ENCODE results near the gene CFAP20DC.
"Not testable (repeated sequence)": the region's sequence is repeated elsewhere in the genome, so short reads cannot be mapped to it uniquely, and the experiment has no call there.

The CFAP20DC gene

DNA sequence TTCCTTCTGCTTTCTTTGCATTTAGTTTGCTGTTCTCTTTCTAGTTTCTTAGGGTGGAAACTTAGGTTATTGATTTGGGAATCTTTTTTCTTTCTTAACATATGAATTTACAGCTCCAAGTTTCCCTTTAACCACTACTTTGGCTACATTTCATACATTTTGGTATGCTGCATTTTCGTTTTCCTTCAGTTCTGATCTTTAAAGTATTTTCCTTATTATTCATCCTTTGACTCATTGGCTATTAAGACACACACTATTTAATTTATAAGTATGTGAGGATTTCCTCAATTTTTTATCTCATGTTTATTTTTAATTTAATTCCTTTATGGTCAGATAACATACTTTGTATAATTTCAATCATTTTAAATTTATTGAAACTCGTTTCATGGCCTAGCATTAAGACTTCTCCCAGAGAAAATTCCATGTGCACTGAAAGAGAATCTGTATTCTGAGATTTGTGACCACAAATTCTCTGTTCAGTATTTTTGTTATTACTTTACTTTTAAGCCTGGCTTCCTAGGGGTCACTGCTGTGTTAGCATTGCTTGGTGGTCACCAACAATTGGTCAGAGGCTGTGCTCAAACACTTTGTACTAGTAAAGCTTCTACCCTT lies 87.7 kb downstream of the CFAP20DC start:
- no peak for DNase-seq

DNA sequence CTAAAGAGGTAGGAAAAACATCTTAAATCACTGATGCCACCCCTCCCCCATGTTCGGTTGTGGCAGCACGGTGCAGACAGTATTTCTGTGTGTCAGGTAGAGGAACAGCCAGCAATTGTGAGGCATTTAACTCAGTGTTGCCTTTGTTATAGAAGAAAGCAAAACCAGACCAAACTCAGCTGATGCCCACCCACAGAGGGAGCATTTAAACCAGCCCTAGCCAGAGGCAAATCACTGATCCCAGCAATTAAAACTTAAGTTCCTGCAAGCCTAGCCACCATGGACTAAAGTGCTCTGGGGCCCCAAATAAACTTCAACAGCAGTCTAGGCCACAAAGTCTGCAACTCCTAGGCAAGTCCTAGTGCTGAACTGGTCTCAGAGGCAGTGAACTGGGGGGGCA lies 94.5 kb downstream of the CFAP20DC start:
- no peak for DNase-seq

DNA sequence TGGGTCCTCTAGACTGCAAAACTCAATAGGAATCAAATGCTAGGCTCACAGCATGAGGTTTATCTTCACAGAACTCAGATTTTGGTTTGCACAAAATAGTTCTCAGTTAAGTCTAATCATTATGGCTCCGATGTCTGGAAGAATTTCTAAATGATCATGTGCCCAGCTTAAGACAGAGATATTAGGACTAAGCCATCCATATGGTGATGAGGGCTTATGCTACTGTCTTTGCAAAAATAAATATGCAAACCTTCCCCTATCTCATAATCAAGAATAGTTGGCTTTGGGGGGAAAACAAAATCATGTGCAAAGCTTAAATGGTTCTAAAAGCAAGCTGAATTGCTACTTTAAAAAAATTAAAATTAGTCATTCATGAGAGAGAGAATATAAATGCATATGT lies 96.5 kb downstream of the CFAP20DC start:
- no peak for DNase-seq

DNA sequence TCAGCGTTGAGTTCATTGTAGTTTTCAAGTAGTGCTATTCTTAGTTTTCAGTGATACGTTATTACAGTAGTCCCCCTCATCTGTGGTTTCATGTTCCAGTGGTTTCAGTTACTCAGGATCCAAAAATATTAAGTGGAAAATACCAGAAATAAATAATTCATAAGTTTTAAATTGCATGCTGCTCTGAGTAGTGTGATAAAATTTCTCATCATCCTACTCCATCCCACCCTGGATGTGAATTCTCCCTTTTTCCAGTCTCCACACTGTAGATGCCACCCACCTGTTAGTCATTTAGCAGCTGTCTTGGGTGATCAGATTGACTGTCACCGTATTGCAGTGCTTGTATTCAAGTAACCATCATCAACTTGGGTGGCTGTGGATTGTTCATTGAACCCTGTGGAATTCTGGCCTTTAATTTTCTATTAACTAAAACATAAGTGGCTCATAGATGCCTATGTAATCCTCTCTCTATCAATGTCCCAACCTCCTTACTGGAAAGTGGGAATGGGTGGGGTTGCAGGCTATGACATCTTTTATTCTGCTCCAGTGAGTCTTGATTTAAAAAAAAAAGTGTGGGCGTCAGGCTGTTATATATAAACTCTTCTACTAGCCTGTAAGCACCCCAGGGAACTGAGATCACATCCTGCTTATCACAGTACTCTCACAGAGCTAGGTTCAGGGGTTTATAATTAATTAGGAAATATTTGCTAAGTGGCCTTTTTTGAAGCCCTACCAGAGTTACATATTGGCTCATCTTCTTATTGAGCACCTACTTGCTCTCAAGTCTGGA lies 97.5 kb downstream of the CFAP20DC start:
- DNase-seq = no peak

DNA sequence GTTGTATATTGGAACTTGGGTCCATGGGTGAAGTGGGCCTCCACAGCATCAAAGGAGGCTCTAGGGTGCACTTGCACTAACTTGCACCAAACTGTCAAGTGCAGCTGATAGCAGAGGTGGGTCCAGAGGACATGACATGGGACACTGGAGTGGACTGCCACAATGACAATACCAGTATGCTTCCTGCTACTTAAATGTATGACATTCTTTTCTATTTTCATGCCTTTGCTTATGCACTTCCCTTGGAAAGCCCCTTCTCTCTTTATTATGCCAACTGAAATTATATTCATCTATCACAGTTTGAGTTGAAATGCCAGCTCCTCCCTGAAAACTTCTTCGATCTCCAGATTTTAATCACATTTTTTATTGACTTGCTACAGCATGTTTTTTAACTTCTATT lies 101.8 kb downstream of the CFAP20DC start:
- DNase-seq = no peak

DNA sequence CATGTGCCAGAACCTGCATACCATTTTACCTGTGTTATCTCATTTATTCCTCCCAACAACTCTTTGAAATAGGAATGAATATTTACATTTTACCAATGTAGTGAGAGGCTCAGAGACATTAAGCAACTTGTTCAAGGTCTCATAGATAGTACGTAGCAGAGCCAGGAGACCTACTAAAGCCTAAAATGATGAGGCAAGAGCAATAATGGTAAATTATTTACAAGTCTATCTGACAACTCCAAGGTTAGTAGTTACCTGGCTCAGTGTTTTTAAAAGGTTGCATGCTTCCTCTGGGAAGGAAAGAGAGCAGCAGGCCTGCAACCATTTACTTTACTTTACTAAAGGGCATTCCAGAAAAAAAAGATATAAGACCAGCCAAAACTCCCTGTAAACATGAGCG lies 103.0 kb downstream of the CFAP20DC start:
- DNase-seq = no peak

DNA sequence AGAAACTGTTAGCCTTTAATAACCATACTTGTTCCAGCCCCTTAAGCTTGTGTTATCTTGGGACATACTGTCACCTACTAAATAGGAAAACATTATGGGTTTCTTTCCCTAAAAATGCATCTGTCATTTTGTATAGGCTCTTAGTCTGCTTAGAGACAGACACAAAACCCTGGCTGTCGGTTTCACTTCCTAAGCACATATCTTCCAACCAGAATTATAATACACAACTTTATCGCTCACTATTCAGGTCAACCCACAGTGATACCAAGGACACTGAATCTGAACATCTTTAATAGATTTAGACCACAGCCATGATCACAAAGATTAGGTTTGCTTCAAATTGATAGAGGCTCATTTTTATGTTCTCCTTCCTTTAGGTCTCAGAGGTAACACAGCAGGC lies 111.8 kb downstream of the CFAP20DC start:
- DNase-seq = no peak

DNA sequence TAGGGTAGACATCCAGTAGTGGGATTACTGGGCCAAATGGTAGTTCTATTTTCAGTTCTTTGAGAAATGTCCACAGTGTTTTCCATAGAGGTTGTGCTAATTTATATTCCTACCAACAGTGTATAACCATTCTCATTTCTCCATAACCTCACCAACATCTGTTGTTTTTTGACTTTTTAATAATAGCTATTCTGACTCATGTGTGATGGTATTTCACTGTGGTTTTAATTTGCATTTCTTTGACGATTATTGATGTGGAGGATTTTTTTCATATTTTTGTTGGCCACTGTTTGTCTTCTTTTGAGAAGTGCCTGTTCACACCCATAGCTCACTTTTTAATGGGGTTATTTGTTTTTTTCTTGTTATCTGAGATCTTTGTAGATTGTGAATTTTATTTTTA lies 125.2 kb downstream of the CFAP20DC start:
- no peak for DNase-seq

DNA sequence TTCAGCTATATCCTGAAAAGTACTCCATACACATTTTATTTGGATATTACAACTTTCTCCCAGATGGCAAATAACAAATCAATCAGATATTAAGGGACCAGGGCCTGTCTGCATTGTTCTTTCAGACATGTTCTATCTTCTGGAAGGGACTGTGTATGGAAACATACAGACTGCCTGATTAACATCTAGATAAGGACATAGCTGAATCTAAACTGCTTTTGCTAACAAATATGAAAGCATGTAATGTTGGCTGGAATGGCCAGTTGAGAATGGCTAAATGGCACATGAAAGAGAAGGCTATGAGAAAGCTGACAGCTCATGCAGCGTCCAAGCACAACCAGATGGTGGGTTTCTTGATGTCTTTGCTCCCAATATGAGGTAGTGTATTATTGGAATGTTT lies 149.4 kb downstream of the CFAP20DC start:
- DNase-seq = no peak

DNA sequence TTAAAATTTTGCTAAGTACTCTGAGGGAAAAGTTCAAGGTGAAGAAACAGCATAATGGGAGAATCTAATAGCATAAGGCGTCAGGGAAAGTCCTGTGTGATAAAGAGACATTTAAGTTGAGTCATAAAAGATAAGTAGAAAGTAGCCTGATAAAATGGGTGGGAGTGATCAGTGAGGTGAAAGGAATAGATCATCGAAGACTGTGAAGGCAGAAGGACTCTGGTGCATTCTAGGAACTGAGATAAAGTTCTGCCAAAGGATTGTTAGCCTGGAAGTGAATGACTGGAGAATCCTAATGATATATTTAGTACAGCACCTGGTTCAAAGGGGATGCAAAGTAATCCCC lies 149.9 kb downstream of the CFAP20DC start:
- DNase-seq = no peak

DNA sequence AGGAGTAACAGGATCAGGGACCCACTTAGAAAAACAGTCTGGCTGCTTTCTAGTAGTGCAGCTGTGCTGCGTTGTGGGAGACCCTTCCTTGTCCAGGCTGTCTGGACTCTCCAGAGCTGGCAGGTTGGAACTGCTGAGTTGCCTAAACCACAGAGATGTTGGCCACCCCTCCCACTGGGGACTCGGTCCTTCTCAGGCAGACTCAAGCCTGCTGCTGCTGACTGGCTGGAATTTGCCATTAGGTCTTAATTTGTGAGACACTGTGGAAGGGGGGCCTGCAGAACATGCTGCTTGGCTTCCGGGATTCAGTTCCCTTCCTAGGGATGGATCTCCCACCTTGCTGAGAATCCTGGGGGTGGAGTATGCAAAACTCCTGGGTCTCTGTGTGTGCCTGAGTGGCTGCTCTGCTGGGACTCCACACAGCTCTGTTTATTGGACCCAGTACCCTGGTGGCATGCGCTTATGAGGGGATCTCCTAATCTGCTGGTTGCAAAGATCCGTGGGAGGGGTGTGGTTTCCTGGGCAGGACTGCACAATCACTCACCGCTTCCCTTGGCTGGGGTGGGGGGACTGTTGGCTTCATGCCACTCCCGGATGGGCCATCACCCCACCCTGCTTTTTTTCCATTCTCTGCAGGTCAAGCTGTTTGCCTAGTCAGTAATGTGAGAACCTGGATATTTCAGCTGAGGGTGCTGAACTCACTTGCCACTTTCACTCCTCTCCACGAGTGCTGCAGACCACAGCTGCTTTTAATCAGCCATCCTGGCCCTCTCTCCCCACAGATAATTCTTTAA lies 150.5 kb downstream of the CFAP20DC start:
- no peak for DNase-seq

DNA sequence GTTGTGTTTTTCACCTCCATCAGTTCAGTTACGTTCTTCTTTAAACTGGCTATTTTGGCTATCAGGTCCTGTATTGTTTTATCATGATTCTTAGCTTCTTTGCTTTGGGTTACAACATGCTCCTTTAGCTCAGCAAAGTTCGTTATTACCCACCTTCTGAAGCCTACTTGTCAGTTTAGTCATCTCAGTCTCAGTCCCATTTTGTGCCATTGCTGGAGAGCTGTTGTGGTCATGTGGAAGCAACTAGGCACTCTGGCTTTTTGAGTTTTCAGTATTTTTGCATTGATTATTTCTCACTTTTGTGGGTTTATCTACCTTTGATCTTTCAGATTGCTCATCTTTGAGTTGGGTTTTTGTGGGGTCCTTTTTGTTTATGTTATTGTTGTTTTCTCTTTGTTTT lies 151.3 kb downstream of the CFAP20DC start:
- DNase-seq = no peak

DNA sequence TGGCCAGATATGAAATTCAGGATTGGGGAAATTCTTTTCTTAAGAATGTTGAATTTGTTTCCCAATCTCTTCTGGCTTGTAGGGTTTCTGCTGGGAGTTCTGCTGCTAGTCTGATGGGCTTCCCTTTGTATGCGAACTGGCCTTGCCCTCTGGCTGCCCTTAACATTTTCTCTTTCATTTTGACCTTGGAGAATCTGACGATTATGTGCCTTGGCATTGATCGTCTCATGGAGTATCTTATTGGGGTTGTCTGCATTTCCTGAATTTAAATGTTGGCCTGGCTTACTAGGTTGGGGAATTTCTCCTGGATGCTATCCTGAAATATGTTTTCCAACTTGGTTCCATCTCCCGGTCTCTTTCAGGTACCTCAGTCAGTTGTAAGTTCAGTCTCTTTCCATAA lies 152.2 kb downstream of the CFAP20DC start:
- DNase-seq = no peak

DNA sequence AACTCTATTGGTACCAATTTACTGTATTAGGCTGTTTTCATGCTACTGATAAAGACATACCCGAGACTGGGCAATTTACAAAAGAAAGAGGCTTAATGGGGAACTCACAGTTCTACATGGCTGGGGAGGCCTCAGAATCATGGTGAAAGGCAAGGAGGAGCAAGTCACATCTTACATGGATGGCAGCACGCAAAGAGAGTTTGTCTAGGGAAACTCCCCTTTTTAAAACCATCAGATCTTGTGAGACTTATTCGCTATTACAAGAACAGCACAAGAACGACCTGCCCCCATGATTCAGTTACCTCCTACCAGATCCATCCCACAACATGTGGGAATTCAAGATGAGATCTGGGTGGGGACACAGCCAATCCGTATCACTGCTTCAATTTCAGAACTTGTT lies 154.1 kb downstream of the CFAP20DC start:
- DNase-seq = not testable (repeated sequence)

DNA sequence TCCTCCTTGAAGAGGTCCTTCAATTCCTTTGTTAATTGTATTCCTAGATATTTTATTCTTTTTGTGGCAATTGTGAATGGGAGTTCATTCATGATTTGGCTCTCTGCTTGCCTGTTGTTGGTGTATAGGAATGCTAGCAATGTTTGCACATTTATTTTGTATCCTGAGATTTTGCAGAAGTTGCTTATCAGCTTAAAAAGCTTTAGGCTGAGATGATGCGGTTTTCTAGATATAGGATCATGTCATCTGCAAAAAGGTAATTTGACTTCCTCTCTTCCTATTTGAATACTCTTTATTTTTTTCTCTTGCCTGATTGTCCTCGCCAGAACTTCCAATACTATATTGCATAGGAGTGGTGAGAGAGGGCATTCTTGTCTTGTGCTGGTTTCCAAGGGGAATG lies 157.3 kb downstream of the CFAP20DC start:
- DNase-seq = not testable (repeated sequence)

DNA sequence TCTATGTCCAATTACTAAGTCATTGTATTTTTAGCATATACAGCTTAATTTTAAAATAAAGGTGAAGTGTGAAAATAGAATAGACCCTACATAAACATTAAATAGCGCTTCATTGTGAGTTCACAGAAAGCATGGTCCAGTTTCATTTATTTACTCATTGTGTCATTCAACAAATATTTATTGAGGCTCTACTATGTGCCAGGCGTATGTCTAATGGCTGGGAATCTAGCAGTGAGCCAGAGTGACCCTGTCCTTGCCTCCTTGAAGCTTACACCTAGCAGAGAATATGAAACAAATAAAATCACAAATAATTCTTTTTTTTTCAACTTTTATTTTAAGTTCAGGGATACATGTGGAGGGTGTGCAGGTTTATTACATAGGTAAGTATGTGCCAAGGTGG lies 161.7 kb downstream of the CFAP20DC start:
- no peak for DNase-seq

DNA sequence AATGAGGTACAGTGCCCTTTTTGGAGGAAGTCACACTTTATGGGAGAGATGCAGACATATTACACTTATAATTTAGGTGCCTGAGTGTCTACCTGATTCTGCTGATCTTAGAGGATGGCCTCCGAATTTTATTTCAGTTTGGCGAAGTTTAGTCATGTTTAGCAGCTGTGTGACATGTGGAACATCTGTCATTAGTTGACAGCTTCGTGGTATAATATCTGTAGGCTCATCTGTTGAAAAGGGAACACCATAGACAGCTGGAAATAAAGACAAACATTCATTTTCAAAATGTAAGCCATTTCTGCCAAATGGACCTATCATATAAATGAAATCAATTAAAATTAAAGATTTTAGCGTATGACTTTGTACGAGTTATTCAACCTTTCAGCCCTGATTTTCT lies 165.4 kb downstream of the CFAP20DC start:
- no peak for DNase-seq

DNA sequence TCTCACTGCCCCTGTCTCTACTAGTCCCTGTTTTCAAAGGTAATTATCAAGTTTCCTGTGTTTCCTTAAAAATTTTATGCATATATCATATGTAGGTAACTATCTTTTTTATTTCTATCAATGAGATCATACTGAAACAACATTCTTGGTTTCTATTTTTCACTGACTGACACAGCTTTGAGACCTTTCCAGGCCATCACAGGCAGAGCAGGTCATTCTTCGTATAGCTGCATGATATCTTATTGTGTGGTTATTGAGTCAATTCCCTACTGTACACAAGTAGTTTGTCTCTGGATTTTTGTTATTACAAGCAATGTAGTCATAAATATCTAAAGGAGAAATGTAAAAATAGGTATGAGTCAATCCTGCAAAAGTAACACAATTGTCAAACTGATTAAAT lies 169.6 kb downstream of the CFAP20DC start:
- DNase-seq = no peak

DNA sequence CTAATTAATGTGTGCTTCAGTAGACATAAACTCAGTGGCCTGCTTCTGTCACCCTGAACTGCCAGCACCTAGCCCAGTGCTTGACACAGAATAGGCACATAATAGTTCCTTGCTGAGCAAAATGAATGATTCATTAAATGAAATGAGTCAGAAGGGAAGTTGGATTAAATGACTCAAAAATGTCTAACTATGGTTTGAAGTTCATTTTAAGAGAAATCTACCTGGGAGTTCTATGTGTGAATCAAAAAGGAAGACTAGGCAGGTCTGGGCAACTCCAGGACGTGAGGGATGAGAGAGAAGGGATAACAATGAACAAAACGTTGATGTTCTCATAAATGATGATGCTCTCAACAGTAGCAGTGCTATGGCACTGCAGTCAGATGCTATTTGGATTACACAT lies 175.0 kb downstream of the CFAP20DC start:
- DNase-seq = no peak

DNA sequence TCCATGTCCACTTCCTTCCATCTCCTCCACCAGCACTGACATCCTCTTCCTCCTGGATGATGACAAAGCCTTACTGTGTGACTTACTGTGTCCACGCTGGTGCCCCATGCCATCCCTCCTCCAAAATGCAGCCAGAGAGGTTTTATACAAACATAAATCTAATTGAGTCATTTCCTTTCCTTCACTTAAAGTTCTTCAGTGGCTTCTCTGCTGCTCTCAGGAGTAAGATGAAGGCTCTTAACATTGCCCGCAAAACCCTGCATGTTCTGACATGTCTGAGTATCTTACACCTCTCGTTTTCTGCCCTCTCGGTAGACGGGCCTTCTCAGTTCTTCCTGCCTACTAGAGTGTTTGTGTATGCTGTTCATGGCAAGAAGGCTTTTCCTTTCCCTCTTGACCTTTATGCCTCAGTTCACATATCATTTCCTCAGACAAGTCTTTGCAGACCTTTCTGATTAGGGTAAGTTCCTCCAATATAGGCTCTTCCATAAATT lies 175.5 kb downstream of the CFAP20DC start:
- DNase-seq = no peak

DNA sequence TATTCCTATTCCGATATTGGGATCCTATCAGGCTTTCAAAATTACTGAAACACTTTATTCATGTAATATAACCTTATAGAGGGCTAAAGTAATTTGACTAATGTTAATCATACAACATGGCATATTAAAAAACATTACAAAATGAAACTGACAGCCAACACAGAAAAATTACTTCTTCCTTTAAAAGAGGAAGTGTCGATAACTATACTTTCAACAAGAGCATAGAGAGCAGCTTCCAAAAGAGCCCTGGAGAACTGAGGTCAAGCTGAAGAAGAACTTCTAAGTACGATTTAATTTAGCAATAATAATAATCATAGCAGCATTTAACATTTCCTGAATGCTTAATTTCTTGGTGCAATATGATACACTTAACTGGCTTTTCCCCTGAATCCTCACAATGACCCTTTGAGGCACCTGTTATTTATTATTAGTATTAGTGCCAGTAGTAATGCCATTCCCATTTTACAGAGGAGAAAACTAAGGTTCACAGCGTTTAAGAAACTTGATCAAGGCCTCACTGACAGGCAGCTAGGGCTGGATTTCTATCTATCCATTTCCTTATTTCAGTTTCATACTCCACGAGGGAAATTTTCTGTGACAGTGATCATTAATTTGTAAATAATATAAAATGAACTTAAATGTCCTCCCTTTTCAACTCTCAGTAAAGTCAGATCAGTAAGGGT lies 181.6 kb downstream of the CFAP20DC start:
- no peak for DNase-seq

DNA sequence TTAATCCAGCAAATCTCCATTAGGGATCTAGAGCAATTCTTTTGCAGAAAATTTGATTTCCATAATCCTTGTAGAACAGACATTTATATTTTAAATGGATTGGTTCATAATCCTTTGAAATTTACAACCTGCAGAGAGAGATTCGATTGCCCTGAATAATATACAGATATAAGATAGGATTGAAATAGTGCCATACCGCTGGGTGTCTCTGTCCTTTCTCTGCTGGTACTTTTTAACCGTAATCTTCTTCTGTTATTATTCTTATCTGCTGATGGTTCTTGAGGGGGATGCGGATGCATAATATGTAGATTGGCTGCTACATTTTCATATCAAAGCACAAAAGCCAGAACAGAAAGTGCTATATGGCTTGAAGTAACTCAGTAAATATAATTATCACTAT lies 182.2 kb downstream of the CFAP20DC start:
- DNase-seq = no peak

DNA sequence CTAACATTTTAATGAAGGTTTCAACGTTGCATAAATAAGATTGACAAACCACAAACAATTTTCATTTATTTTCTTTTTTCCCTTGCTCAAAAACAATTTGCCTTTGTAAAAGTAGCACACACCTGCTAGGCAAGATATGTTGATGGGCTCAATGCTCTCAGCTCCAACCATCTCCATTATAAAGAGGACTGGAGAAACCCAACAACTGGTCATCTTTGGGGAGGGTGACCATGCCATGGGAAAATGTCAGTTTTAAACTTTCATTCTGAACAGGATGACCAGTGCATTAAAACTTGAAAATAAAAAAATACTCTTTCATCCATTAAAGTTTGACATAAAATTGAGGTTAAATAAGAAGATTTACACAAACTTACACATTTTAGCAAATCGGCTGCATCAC lies 183.7 kb downstream of the CFAP20DC start:
- no peak for DNase-seq

Data from NCI-H1417 treated with DMSO at 0.1 percent for 48 hours (cell line).